GM15510 (cell line): ENCODE measurements around the gene PDZD2.

Experiments used
- POLR2A ChIP-seq: IDR thresholded peaks from 3 replicates; pipeline ENCODE4 v1.6.1; 2011; ENCODE audit warnings: borderline replicate concordance; ENCODE audit not compliant: insufficient read length; ENCODE audit errors: extremely low read depth

The PDZD2 gene

GRCh38 chr5:32004404-32004803 lies 365.5 kb downstream of the PDZD2 start:
- TF ChIP-seq POLR2A = no peak

DNA sequence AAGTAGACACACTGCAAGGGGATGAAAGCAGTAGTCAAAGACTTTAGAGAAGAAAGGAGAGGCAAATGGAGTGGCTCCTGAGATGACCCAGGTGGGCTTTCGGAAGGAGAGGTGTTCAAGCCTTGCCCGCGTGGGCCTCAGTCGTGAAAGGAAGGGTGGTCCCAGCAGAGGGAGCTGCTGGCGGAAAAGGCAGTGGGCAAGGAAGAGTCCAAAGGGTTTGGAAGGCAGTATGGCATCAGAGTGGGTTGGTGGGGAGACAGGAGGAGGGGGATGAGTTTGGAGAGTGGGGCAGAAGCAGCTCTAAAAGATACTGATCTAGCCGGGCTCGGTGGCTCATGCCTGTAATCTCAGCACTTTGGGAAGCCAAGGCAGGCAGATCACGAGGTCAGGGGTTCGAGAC lies 369.8 kb downstream of the PDZD2 start:
- no peak for TF ChIP-seq POLR2A

DNA sequence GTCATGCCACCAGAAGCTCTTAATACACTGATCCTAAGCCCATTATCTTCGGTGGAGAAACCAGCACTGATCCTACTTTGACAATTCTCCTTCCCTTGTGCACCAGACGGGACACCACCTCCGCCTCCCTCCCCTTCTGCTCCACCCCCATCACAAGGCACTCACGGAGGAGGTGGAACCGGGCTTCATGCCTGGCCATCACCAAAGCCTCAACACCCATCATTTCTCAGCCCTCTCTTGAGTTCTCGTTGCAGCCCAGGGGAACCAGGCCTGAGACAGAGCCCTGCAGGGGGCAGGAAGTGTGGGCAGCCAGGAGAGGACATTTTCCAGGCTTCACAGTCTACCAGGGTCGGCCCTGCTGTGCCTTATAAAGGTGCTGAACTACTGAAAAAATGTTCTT lies 374.7 kb downstream of the PDZD2 start:
- no peak for TF ChIP-seq POLR2A

DNA sequence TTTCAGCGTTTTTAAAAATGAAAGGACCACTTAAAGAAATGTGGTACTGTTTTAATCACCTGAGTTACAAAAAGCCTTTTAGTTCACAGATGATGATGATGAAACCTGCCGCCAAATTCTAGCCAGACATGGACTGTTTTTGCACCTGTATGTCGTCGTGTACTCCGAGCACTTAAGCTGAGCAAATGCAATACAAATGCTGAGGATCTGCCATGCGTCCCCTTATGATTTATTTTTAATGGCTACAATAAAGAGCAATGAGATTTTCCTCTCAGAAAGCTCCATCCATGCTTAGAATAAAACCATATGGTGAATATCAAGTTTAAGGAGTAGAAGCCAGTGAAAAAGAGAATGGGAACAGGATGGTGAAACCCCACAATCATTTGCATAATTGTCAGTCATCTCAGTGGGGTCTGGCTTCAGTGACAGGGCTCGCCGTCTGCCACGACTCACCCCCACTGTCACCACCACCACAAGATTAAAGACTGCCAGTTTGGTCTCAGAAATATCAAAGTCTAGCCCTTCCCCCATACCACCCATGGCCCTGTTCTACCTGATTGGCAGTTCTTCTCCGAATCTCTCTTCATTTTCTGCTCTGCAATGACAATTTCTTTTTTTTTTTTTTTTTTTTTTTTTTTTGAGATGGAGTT lies 375.3 kb downstream of the PDZD2 start:
- TF ChIP-seq POLR2A = no peak

GRCh38 chr5:32017692-32018367 lies 378.9 kb downstream of the PDZD2 start:
- no peak for TF ChIP-seq POLR2A

DNA sequence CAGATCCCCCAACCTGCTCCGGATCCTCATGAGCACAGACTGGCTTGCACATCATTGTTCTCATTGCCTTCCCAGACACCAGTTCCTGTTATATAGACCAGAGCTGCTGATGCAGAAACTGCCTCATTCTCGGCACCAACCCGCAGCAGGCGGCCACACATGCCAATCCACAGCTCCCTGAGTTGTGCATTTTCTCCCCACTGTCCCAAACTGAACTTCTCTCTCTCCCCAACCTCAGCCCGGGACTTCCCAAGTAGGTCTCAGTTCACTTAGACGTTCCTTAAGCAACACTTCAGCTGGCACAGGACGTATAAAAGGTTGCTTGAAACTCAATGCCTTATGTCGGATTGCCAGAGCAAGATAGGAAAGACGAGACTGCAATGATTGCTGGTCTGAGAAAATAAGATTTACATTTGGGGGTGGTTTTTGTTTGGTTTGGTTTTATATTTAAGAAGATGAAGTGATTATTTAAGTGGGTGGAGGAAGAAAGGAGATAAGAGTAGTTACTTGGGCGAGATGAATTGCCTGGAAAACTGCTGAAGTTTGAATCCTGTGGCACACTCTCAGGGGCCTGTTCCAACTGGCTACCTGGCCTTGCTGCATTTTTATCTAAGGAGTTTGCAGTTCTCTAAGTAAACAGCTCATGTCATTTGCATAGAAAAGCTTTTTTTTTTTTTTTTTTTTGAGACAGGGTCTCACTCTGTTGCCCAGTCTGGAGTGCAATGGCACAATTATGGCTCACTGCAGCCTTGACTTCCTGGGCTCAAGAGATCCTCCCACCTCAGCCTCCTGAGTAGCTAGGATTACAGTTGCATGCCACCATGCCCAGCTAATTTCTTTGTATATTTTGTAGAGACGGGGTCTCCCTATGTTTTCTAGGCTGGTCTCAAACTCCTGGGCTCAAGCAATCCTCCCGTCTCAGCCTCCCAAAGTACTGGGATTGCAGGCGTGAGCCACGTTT lies 379.8 kb downstream of the PDZD2 start:
- no peak for TF ChIP-seq POLR2A

DNA sequence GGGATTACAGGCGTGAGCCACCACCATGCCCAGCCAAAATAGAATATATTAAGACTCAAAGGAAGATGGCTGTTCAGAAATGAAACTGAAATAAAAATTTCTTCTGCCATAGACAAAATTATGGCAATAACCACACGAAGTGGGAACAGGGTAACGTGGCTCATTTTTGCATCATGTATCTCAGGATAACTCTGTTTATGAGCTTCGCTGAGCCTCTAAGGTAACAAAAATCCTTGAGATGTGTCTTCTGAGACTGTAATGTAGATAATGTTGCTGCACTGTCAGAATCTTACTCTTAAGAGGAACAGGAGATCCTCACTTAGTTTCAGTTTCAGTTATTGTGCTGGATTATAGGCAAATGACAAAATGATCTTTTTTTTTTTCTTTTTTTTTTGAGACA lies 381.3 kb downstream of the PDZD2 start:
- no peak for TF ChIP-seq POLR2A

DNA sequence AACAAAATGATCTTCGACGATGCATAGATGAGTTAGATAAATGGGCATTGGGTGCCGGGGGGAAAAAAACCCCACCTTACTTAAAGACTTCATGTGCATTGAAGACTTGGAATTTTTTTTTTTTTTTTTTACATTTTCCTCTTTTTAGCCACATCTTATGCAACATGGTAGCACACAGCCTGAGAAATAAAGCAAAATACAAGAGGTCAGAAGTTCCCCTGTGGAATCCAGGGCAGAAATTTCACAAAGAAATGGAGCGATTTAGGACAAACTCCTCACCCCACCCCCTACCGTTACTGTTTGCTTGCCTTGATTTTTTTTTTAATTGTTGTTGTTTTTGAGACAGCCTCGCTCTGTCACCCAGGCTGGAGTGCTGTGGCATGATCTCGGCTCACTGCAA lies 382.0 kb downstream of the PDZD2 start:
- TF ChIP-seq POLR2A = no peak

DNA sequence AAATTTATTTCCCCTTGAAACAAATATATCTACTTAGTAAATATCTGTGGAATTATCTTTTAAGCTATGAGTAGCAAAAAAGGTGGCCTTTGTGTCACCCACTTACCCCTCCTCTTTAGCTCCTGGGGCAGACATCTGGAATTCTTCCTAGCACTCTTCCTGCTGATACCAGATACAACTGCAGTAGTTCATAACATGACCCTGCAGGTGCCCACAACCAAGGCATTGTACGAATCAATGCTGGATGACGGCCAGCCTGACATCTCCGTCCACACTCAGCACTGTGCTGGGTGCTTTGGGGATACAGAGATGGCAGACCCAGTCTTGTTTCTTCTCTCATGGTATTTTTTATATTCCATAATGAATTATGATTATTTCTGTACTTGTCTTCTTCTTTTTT lies 382.8 kb downstream of the PDZD2 start:
- TF ChIP-seq POLR2A = no peak

- TF ChIP-seq POLR2A = no peak
These were observed 383.7 kb downstream of the PDZD2 start for GRCh38 chr5:32022638-32023037.

DNA sequence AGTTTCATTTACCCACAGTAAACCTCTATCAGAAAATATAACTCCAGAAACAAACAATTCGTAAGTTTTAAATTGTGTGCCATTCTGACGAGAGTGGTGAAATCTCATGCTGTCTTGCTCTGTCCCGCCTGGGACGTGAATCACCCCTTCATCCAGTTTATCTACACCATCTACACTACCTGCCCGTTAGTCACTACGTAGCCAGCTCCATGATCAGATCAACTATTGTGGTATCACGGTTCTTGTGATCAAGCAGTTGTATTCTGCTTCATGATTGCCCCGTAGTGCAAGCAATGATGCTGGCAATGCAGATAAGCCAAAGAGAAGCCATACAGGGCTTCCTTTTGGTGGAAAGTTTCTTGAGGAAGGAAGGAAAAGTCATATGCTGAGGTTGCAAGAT lies 384.9 kb downstream of the PDZD2 start:
- TF ChIP-seq POLR2A = no peak

DNA sequence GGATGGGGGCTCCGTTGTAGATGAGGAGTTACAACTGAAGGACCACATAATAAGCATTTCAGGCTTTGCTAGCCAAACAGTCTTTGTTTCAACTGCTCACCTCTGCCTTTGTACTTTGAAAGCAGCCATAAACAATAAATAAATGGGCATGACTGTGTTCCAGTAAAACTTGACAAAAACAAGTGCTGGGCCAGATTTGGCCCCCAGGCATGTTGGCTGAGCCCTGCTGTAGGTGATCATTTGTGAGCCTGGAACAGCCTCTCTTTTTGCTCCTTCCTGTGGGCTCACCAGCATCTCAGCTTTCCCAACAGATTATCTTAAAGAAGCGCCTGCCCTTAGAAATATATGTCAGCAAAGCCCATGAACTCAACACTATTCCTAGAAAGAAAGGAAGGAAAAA lies 385.8 kb downstream of the PDZD2 start:
- no peak for TF ChIP-seq POLR2A

GRCh38 chr5:32027093-32027716 lies 388.3 kb downstream of the PDZD2 start:
- TF ChIP-seq POLR2A = no peak

- TF ChIP-seq POLR2A = no peak
These were observed 389.0 kb downstream of the PDZD2 start for GRCh38 chr5:32027717-32028458.
